ENCODE data around the gene SNUPN.

DNA sequence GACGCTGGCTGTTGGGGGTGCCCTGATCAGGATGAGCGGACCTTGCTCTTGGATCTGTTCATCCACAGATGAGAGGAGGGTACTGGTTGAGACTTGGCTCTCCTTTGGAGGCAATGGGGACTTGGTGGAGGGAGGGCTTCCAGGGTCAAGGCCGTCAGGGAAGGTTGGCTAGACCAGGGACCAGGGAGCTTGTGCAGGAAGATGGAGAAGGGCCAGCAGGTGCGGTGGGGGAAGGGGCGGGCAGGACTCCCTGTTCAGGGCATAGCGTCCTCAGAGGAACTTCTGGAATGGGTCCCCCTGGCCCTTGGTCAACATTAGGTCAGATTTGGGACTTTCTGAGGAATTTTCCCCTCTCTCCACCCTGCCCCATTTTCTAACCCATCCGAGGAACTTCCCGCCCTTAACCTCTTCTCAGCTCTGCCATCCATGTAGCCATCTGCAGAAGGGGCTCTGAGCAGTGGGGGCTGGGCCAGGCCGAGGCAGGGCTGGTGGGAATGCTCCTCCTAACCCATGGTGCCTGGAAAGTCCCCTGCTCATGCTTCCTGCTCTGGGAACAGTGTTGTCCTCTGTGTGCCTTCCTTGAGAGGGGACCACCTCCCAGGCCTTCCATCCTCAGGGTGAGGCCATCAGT lies 33.7 kb upstream of the SNUPN start:
- TF ChIP-seq POLR2A (IDR thresholded peaks at IDR 0.05; ENCODE audit: low read depth, low read length) (no peak), TAF1 (IDR thresholded peaks at IDR 0.05; ENCODE audit: borderline replicate concordance, low read depth, low read length) (no peak)
